Mononuclear cell (primary cell): ENCODE results near the gene ZMAT3. TPM values are rescaled to one million over a fixed set of nuclear protein-coding genes. Genes with fewer than 3 reads are reported as not detected.
"Not testable (repeated sequence)": the region's sequence is repeated elsewhere in the genome, so short reads cannot be mapped to it uniquely, and the experiment has no call there.

Source experiments
- H3K27me3 ChIP-seq: 2 replicates; pipeline ENCODE4 v1.6.0; 2011; ENCODE audit warnings: low read length, control low read depth; ENCODE audit not compliant: insufficient read depth
- H3K4me1 ChIP-seq: 2 replicates; pipeline ENCODE4 v1.5.1; 2011; ENCODE audit warnings: mild to moderate bottlenecking, low read length, control low read depth; ENCODE audit not compliant: insufficient read depth
- H3K4me3 ChIP-seq: 2 replicates; pipeline ENCODE4 v1.5.1; 2011; ENCODE audit warnings: mild to moderate bottlenecking, low read length, moderate library complexity
- H3K9me3 ChIP-seq: 2 replicates; pipeline ENCODE4 v1.5.1; 2011; ENCODE audit warnings: low read depth, mild to moderate bottlenecking, control low read depth, low read length
- total RNA-seq: library from RNA; depleted of rRNA; stranded (reverse); fragments of >200 nt; gene quantifications from one replicate; pipeline ENCODE4 v1.2.3, GENCODE V29; 2012

ZMAT3 gene
- total RNA-seq, 1 donor, result 5.8 TPM

DNA sequence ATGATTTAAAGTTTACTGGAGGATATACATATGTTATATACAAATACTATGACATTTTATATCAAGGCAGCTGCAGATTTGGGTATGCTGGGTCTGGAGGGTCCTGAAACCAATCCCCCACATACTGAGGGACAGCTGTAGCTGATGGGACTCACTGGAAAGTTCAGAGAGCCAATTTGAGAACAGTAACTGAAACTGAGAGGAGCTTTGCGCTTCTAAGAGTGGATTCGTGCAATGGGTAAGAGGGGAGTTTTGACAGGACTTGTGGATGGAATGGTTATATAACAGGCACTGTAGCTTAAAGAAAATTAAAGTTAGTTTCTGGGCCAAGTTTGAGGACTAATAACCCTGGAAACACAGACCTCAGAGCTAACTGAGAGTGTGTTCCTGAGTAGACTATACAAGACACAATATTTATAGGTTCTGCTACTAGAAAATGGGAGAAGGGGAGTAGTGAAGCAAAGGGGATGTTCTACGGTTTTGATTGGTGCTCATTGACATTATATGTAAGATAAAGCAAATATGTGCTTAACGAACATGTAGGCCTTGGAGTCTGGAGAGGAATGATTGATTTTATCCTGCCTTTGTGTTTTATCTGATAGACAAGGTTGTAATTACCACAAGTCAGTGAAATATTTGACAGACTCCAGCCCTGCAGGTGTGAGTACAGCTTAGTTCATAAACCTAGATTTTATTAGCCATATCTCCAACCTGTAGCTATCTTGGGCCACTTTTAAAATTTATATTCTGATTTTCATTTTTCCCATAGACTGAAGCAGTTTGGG lies 4.8 kb upstream of the ZMAT3 start:
- Histone ChIP-seq H3K4me3 (no peak overlapping the region), H3K9me3 (no peaks in the 10 kb centered on the region), H3K4me1 (peaks cover 18% of the 10 kb centered on the region), H3K27me3 (no peaks in the 10 kb centered on the region)

DNA sequence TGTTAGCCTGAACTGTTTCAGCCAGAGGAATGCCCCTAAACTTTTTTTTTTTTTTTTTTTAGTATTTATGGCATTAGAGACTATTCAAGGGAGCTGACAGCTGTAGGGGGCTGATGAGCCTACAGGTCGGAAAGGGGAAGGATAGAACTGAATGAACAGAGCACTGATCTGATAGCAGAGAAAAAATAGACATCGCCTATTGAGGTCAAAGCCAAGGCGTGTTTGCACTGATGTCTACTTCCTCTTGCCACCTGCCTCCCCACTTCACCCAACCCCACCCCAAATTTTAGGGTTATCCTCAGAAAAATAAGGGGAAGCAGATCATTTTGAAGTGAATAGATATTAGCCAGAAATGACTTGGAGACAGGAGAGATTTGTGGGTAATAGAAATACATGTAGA lies 3.0 kb upstream of the ZMAT3 start:
- Histone ChIP-seq H3K4me1 (peaks cover 26% of the 10 kb centered on the region), H3K9me3 (no peaks in the 10 kb centered on the region), H3K27me3 (no peaks in the 10 kb centered on the region), H3K4me3 (no peak overlapping the region)

DNA sequence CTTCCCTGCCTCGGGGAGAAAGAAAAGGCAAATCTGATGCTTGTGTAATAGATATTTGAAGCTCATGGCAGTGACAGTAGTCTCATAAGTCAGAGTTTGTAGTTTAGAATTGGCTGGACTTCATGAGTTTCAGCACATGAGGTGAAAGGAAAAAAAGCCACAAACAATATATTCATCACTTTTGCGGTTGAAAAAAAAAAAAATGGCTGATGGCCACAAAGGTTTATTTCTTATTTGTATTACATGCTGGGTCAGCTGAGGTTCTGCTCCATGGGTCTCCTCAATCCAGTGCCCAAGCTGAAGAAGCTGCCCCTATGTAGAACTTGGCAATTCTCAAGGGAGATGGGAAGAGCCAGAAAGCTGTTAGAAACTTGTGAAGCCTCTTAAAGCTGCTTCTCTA lies 2.2 kb upstream of the ZMAT3 start:
- no peaks in the 10 kb centered on the region for H3K9me3 ChIP-seq
- H3K27me3 ChIP-seq, result no peaks in the 10 kb centered on the region
- peaks cover 26% of the 10 kb centered on the region for H3K4me1 ChIP-seq
- H3K4me3 ChIP-seq, result no peak overlapping the region

DNA sequence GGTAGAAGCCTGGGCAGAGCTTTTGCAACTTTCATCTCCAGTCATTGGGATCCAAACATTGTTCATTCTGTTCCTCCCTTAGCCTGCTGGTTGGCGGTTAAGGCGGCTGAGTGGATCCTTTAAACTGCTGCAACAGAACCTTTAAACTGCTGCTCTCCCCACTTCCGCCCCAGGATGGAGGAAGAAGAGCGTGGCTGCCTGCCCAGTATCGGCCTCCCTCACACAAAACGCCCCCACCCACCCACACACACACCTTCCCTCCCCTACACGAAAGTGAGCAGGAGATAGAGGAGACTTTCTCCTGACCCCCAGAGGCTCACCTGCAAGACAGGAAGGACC lies 460 bp upstream of the ZMAT3 start:
- H3K4me3 ChIP-seq, result peak overlapping the region; percentile 75
- no peaks in the 10 kb centered on the region for H3K9me3 ChIP-seq
- H3K27me3 ChIP-seq, result no peaks in the 10 kb centered on the region
- peaks cover 26% of the 10 kb centered on the region for H3K4me1 ChIP-seq

DNA sequence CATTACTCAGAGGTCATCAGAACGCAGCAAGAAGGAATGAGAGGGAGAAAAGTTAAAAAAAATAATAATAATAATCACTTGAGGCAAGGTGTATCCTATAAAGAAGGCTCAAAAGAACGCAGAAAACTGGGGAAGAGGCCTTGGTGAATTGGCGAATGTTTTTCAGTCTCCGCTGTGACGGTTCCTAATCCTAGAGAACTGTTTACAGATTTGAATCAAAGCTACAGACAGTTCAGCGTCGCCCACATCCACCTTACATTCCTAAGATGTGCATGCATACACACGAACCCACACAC lies 634 bp downstream of the ZMAT3 start:
- Histone ChIP-seq H3K4me1 (peaks cover 26% of the 10 kb centered on the region), H3K27me3 (no peaks in the 10 kb centered on the region), H3K9me3 (no peaks in the 10 kb centered on the region), H3K4me3 (peak overlapping the region; percentile 75)

DNA sequence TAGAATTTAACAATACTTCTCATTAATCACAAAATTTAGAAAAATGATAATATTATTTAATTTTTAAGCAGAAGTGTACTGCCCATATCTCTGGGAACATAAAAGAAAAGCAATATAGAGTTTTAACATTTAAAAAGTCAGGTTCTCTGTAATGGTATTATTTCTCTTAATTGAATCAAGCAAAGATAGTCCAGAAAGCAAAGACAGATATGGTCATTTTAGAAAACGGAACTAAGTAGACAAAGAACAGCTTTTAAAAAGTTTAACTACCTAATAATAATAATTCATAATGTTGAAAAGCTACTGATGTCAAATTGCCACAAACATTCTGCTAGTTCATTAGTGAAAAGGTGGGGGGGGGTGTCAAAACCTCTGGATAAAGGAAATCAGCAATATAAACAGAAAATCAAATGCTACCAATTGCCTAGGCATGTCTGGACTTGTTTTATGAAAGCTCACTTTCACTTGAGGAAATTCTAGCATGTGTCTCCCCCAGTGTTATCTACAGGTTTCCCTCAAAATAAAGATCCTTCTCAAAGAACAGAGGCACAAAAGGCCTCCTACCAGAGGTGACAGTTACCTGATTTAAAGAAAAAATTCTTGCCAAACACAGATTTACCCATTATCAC lies 1.7 kb downstream of the ZMAT3 start:
- Histone ChIP-seq H3K4me3 (no peak overlapping the region), H3K9me3 (no peaks in the 10 kb centered on the region), H3K4me1 (peaks cover 26% of the 10 kb centered on the region), H3K27me3 (no peaks in the 10 kb centered on the region)

DNA sequence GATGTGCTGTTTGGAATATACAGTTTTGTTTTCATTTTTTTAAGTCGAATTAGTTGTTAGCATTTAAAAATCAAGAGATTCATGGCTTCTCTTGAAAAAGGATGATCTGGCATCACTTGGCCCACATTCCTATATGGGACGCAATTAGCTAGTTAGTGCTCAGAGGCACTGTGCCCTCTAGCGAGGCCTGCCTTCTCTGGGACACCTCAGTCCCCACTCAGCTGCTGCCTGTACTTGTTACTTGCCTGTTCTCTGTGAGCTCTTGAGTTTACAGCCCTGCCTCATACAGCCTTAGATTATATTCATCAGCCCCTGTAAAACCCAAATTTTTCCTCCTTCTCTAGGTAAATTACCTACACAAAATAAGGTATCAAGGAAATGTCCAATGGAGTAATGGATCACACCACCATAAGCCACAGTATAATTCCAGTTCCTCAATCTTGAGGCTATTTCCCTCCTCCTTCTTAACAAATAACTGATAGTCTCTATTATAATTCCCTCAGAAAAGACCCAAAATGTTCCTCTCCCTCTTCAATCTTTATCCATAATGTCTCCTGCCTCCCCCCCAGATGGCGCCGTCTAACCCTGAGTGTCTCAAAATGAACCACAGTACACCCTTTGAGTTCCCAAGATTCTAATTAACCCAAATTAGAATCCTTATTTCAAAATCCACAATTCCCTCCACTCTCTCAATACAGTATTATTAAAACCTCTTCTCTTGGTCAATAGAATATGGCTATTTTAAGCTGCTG lies 2.7 kb downstream of the ZMAT3 start:
- Histone ChIP-seq H3K4me1 (peaks cover 18% of the 10 kb centered on the region), H3K27me3 (no peaks in the 10 kb centered on the region), H3K9me3 (no peaks in the 10 kb centered on the region), H3K4me3 (no peak overlapping the region)

DNA sequence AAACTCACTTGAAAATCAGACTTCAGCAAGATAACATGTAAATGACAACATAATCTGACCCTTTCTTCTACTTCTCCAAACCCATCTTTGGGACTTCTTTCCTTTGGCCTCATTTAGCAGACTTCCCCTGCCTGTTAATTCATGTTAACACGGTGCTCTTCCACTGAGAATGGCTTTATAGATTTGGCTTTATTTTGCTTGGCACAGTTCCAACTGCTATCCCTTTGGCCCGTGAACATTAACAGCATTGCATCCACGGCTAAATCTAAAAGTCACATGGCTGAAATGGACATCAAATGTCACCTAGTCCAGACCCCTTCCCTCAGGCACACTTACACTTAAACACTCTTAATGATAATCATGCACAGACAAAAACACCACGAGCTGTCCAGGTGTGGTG lies 3.8 kb downstream of the ZMAT3 start:
- Histone ChIP-seq H3K4me3 (no peak overlapping the region), H3K9me3 (no peaks in the 10 kb centered on the region), H3K27me3 (no peaks in the 10 kb centered on the region), H3K4me1 (peaks cover 13% of the 10 kb centered on the region)

DNA sequence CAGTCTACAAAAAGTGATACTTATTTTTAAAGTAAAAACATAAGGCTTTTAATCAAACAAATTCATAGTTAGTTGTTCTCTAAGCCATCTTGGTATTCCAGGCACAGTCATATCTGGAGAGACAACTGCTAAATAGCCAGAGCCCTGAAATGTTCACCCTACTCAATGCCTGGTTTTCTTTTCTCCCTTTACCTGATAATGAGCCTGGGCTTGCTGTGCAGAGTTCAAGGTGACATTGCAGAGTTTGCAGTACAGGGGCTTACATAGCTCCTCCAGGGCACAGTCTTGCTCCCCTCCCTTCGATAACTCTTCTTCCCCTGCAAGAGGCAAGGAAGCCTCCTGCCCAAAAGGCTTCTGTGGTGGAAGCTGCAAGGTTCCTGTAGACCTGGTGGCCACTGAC lies 4.3 kb downstream of the ZMAT3 start:
- Histone ChIP-seq H3K4me3 (no peak overlapping the region), H3K4me1 (peaks cover 10% of the 10 kb centered on the region), H3K9me3 (no peaks in the 10 kb centered on the region), H3K27me3 (no peaks in the 10 kb centered on the region)

DNA sequence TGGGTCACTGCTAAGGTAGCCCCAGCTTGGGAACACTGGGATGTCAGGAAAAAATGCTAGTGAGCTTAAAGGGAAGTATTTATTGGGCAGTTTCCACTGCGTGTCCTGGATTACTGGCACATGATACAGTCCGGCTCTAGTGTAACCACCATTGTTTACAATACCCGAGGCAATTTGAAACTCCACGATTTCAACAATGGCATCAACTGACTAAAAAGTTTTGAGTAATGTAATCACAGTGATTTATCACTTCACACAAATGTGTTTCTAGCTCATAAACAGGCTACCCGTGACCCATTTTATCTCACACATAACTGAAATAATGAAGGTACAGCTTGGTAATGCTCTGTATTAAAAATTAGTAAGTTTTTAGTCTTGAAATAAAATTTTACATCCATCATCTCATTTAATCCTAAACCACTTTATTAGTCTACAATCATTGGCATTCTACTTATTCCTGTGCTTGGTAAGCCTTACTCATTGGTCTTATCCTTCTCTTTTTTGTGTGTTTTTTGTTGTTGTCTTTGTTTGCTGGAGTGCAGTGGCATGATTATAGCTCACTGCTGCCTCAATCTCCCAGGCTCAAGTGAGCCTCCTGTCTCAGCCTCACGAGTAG lies 7.6 kb downstream of the ZMAT3 start:
- no peaks in the 10 kb centered on the region for H3K4me1 ChIP-seq

DNA sequence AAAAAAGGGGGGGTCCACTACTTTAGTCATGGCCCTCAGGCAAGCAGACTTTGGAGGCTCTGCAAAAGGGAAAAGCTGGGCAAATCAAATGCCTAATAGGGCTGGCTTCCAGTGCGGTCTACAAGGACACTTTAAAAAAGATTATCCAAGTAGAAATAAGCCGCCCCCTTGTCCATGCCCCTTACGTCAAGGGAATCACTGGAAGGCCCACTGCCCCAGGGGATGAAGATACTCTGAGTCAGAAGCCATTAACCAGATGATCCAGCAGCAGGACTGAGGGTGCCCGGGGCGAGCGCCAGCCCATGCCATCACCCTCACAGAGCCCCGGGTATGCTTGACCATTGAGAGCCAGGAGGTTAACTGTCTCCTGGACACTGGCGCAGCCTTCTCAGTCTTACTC lies 15.3 kb downstream of the ZMAT3 start:
- H3K4me3 ChIP-seq, result no peak overlapping the region
- no peaks in the 10 kb centered on the region for H3K27me3 ChIP-seq
- no peaks in the 10 kb centered on the region for H3K4me1 ChIP-seq
- H3K9me3 ChIP-seq, result no peaks in the 10 kb centered on the region

More for the DNA sequence above, 7.6 kb downstream of the ZMAT3 start:
- Histone ChIP-seq H3K27me3 (no peaks in the 10 kb centered on the region), H3K4me3 (no peak overlapping the region), H3K9me3 (no peaks in the 10 kb centered on the region)

DNA sequence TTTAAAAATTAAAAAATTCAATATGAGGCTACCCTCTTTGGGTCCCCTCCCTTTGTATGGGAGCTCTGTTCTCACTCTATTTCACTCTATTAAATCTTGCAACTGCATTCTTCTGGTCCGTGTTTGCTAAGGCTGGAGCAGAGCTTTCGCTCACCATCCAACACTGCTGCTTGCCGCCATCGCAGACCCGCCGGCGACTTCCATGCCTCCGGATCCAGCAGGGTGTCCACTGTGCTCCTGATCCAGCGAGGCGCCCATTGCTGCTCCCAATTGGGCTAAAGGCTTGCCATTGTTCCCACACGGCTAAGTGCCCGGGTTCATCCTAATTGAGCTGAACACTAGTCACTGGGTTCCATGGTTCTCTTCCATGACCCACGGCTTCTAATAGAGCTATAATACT lies 17.0 kb downstream of the ZMAT3 start:
- not testable (repeated sequence) for H3K4me3 ChIP-seq, H3K9me3 ChIP-seq, H3K27me3 ChIP-seq, H3K4me1 ChIP-seq

DNA sequence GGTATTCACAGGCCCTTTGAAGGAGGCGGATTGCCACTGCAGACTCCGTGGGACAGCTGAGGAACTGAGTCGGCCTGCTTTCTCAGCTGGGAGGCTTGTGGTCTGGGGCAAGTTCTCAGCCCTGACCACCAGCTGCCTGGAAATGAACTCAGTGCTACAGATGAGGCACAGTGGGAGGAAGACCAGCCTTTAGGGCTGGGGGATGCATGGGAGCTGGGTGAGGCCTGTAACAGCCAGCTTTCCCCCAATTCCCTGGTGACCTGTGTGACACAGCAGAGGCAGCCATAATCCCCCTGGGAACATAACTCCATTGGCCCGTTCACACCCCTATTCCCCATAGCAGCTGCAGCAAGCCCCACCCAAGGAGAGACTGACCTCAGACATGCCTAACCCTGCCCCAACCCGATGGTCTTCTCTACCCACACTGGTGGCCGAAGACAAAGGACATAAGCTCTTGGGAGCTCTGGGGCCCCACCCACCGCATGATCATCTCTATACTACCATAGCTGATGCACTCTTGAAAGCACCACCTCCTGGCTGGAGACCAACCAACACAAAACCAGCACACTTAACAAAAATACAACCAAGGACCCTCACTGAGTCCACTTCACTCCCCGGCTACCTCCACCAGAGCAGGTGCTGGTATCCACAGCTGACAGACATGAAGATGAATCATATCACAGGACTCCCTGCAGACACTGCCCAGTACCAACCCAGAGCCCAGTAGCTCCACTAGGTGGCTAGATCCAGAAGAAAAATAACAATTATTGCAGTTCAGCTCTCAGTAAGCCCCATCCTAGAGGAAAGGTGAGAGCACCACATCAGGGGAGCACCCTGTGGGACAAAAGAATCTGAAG lies 24.9 kb downstream of the ZMAT3 start:
- Histone ChIP-seq H3K27me3 (no peaks in the 10 kb centered on the region), H3K9me3 (no peaks in the 10 kb centered on the region), H3K4me3 (no peak overlapping the region), H3K4me1 (peaks cover 15% of the 10 kb centered on the region)

DNA sequence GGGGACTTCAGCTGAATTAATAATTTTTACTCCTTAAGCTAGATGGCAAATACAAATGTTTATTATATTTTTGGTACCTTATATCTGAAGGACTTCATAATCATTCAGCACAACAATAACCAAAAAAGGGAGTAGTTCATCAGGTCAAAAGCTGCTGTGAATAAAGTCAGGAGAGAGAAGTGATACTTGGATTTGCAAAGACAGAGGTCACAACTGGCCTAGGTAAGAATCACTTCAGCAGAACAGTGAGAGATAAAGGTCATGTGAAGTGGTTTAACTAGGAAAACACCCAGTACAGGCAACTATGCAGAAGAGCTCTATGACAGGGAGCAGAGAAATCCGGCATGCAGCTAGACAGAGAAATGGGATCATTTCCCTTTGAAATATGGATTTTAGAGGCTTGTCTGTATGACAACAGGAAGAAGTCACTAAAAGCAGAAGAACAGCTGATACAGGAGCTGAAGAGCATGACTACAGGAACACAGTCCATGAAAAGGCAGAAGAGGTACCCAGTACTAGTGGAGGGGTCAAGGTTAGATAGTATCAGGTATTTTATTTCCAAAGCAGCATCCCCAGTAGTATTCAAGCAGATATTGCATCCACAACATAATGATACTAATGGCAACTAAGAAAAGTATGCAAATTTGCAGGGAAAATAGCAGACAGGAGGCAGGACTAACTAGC lies 25.7 kb downstream of the ZMAT3 start:
- no peak overlapping the region for H3K4me3 ChIP-seq
- H3K9me3 ChIP-seq, result no peaks in the 10 kb centered on the region
- H3K4me1 ChIP-seq, result peaks cover 15% of the 10 kb centered on the region
- H3K27me3 ChIP-seq, result no peaks in the 10 kb centered on the region
